ENCODE results near the gene FASLG.
A peak's percentile ranks its signal among the peaks of the same experiment; 100 is the strongest.
"Not testable (repeated sequence)": the region's sequence is repeated elsewhere in the genome, so short reads cannot be mapped to it uniquely, and the experiment has no call there.

The FASLG gene, protein sequence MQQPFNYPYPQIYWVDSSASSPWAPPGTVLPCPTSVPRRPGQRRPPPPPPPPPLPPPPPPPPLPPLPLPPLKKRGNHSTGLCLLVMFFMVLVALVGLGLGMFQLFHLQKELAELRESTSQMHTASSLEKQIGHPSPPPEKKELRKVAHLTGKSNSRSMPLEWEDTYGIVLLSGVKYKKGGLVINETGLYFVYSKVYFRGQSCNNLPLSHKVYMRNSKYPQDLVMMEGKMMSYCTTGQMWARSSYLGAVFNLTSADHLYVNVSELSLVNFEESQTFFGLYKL

DNA sequence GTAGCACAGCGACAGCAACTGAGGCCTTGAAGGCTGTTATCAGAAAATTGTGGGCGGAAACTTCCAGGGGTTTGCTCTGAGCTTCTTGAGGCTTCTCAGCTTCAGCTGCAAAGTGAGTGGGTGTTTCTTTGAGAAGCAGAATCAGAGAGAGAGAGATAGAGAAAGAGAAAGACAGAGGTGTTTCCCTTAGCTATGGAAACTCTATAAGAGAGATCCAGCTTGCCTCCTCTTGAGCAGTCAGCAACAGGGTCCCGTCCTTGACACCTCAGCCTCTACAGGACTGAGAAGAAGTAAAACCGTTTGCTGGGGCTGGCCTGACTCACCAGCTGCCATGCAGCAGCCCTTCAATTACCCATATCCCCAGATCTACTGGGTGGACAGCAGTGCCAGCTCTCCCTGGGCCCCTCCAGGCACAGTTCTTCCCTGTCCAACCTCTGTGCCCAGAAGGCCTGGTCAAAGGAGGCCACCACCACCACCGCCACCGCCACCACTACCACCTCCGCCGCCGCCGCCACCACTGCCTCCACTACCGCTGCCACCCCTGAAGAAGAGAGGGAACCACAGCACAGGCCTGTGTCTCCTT lies at the start of gene FASLG:
Gene FASLG (plus strand): TSS at position 233 of the 583 bp plus-strand sequence. CDS start 99 bp downstream, at position 332.
- DNase-seq, result no peak

DNA sequence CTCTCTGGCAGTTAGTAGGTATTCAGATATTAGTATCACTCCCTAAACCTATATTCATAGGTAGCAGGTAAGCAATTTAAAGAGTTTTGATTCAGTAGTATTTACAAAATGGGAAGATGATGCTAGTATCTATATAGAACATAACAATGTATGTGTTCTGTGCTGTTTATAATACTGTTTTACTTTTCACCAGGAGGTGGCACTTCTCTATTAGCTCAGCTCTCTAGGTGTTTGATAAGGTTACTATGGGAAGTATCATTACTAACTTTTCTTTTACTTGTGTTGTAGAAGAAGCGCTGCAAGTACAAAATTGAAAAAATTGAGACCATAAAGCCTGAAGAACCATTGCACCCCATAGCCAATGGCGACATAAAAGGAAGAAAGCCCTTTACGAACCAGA lies 49.4 kb upstream of the FASLG start:
- DNase-seq, result peak; percentile 27

DNA sequence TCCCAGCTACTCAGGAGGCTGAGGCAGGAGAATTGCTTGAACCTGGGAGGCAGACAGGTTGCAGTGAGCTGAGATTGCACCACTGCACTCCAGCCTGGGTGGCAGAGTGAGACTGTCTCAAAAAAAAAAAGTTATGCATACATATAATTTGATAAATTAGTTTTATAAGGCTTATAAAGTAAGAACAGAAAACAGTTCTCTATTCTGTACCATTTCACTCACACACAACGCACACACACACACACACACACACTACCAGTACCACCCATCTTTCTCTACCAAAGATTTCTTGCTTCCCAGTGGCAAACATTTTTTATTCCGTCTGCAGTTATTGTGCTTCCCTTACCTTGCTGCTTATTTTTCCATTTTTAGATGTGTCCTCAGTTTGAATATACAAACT lies 46.4 kb upstream of the FASLG start:
- DNase-seq, result no peak

DNA sequence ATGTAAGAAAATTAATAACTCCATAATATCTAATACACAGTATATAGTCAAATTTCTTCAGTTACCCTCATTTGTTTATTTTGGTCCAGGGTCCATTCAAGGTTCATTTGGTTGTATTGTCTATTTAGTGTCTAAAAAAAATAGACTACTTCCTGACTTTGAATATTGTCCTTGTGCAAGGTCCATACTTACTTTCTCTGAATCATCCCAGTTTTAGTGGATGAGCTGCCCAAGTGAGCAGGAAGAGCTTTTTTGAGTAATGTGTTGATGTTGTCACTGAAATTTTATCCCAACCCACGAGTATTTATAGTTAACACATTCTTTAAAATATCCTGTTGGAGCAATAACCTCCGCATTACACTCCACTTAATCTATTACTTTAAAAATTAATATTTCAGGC lies 45.6 kb upstream of the FASLG start:
- no peak for DNase-seq

DNA sequence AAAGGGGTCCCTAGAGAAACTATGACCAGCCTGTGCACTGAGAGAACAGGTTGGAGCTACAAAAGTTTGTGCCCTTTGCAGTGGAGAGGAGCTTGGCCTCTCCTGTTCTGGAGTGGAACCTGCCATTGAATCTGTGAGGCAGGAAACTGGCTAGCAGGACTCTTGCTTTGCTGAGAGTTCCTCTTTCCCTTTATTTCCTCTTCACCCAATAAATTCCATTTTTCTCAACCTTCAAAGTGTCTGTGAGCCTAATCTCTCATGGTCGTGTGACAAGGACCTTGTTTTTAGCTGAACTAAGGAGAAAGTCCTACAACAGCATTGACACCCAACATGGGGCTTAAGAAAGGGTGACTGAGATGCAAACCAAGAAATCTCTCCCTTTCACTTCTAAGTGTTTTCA lies 42.7 kb upstream of the FASLG start:
- no peak for DNase-seq

DNA sequence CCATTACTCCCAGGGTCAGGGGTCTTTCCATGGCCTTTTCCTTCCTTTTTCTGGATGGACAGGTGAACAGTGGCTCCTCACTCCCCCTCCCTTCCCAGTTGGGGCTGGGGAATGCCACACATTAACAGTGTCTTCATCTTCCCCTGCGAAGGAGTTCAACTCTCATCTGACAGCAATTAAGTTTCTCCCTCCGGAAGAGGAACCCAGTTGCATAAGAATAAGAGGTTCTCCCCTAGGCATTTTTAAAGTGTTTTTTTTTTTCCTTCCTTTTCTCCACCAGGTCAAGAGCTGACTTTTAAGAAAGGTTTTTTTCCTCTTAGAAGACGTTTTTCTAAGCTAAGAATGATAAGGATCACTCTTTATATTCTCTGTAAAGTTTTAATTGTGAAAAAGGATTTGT lies 42.3 kb upstream of the FASLG start:
- no peak for DNase-seq

DNA sequence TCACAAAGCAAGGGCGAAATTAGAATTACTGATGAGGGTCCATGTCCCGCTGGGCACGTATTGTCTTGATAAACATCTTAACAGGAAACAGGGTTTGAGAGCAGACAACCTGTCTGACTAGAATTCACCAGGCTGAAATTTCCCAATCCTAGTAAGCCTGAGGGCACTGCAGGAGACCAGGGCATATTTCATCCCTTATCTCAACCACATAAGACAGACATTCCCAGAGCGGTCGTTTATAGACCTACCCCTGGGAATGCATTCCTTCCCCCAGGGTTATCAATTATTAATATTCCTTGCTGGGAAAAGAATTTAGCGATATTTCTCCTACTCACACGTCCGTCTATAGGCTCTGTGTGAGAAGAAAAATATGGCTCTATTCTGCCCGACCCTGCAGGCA lies 38.3 kb upstream of the FASLG start:
- not testable (repeated sequence) for DNase-seq

DNA sequence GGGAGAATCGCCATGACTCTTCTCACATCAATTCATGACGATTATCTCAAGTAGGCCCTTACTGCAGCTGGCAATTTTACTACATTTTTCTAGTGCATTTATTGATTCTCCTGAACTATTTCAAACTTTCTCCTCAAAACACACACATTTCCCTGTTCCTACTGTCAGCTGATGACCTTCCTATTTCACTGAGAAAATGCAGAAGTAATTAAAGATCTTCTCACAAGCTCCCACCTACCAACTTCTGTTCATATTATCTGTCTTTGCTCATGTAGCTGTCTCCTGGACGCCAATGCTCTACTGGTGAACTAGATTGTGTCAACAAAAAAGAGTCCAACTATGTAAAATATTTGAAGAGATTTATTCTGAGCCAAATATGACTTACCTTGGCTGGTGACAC lies 36.4 kb upstream of the FASLG start:
- no peak for DNase-seq

DNA sequence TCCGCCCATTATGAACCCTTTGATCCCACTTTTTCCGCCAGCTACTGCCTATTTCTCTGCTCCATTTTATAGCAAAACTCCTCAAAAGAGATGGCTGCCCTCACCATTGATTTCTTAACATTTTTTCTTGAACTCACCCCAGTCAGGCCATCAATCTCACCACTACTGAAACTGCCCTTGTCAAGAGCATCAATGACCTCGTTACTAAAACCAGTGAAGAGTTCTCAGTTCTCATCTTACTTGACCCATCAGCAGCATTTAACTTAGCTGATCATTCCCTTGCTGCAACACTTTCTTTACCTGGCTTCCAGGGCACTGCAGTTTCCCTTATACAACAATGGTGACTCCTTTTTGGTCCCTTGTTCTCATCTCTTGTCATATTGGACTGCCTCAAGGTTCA lies 35.2 kb upstream of the FASLG start:
- DNase-seq, result no peak

DNA sequence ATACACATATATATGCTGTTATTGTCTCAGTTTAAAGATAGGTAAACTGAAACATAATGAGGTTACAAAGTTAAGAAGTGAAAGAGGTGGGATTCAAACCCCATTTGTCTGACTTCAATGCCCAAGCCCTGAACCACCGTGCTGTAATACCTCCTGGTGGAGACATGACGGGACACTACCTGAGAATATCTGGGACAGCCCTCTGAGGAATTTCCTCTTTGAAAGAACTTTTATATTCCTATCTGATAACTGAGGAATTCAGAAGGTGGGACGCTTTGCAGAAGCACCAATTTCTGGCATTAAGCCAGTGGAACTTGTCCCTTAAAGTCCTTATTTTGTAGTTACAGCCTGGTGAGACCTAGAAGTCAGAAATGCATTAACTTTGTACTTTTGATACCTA lies 32.1 kb upstream of the FASLG start:
- no peak for DNase-seq

DNA sequence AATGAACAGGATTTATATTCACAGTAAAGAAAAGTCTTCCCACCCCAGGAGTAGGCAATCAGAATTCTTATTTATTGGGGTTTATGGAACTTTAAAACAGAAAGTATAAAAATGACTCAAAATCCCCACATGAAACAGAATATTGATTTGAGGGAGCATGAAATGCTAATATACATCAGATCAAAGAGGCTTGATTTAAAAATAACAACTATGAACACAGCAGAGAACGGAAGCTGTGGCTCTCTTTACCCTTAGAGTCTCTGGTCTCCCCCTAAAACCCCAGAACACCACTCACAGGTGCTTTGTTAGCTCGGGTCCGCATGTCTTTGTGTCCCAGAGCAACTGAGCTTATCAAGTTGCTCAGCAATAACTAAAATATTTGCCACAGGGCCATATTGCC lies 31.2 kb upstream of the FASLG start:
- DNase-seq, result no peak

DNA sequence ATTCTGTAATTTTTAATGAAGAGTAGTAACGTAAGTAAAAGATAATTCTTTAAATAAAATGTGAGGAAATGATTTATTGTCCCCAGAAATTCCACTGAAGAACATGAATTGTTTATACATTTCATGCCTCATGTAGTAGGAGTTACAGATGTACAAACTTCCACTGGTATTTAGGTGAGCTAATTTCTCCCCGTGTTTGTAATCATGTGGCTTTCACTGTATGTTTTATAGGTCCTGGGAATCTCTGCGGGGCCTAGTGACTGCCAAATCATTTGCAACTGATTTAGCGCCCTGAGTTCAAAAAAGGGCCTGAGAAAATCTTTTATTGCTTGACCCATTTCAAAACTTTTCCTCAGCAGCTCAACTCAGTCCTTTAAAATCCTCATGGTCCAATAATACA lies 30.5 kb upstream of the FASLG start:
- no peak for DNase-seq

DNA sequence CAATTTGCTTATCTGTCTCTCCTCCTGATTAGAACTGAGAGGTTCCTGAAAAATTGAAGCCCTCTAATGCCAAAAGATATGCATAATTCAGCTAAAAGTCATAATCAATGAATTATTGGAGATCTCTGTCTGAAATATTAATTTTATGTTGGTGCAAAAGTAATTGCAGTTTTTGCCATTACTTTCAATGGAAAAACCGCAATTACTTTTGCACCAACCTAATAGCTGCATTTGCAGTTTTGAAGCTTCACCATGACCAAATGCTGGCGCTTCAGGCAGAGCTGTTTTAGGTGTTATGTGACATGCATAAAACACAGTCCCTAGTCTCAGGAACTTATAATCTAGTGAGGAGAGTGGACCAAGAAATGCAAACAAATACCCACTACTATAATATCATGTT lies 29.7 kb upstream of the FASLG start:
- no peak for DNase-seq

DNA sequence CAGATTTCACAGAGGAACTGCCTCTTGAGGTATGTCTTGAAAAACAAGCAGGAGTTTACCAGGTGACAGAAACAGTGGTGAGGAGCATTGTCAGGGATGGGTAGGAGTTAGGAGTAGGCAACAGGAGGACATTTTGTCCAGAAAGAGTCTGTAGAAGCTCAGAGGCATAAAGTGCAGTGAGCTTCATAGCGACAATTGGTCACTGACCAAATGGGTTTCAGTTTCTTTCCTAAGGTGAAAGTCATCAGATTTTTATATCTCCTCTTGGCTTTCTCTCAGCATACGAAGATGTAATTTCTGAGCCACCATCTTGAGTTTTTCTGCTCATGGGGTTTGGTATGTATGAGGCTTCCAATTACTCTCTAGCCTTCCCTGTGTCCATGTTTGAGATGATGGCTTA lies 29.3 kb upstream of the FASLG start:
- DNase-seq, result no peak

DNA sequence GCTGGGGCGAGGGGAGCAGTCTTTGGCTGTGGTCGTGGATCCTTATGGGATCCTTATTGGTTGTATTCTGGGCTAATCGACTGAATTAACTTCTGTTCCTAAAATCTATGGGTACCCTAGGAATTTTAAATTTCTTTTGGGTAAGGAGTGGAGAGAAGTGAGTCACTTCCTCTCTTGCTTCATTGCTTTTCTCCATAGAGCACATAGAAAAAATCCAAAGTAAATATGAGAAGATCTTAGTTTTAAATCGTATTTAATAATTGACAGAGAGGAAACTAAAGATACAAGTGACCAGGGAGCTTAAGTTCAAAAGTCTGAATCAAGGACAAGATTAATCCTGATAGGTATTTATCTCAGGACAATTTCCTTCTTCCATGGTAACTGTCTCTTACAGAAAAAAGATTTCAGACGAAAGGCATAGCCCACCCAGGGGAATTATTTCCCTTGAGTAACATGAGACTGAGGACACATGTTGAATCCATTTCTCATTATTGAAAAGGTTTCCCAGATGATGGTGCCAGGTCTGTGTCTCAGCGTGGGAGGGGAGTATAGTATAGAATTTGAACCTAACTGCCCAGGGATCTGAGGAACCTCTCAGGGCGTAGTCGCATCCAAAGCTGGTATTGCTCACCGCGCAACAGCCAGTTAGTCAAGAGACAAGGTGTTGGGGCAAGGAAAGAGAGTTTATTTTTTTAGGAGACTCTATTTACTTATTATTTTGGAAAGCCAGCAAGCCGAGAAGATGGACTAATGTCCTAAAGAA lies 28.7 kb upstream of the FASLG start:
- DNase-seq, result no peak

DNA sequence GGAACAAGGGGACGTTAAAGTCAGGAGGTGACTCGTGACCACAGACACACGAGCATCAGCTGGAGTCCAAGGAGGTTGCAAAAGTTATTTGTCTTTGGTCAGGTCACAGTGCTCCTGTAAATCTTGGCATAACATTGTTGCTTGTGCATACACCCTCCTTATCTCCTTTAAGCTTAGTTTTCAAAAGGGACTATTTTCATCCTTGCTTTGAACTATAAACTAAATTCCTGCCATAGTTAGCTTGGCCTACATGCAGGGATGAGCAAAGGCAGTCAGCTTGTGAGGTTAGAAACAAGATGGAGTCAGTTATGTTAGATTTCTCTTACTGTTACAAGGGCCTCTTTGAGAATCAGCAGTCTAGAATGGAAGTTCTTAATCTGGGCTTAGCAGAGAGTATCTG lies 28.0 kb upstream of the FASLG start:
- DNase-seq, result no peak

DNA sequence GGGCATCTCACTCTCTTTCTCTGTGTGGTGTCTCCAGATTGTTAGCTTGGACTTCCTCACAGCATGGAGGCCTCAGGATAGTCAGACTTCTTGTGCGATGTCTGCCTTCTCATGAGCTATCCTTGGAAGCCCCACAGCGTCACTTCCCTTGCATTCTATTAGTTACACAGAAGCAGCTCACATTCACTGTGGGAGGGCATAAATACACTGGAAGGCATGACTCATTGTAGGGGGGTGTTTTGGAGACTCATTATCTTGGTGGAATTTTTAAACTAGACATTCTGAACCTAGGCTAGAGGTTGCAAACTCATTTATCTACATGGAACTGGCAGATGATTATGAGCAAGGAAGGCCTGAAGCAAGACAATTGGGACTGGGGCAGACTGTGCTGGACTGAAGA lies 21.4 kb upstream of the FASLG start:
- DNase-seq, result no peak

DNA sequence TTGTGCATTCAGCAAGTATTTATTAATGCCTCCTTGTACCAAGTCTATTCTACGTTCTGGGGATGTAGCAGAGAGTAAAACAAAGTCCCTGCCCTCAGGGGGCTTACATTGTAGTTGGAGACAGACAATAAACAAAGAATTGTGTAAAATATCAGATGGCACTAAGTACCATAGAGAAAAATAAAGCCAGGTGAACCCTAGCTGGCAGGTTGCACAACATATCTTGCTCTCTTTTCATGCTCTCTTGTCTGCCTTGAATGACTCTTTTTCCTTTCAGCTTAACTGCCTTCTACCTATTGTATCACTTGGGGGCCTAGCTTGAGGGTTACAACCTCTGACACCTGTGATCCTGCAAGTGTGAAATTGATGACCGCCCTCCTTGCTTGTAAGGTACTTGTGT lies 20.7 kb upstream of the FASLG start:
- DNase-seq, result no peak

DNA sequence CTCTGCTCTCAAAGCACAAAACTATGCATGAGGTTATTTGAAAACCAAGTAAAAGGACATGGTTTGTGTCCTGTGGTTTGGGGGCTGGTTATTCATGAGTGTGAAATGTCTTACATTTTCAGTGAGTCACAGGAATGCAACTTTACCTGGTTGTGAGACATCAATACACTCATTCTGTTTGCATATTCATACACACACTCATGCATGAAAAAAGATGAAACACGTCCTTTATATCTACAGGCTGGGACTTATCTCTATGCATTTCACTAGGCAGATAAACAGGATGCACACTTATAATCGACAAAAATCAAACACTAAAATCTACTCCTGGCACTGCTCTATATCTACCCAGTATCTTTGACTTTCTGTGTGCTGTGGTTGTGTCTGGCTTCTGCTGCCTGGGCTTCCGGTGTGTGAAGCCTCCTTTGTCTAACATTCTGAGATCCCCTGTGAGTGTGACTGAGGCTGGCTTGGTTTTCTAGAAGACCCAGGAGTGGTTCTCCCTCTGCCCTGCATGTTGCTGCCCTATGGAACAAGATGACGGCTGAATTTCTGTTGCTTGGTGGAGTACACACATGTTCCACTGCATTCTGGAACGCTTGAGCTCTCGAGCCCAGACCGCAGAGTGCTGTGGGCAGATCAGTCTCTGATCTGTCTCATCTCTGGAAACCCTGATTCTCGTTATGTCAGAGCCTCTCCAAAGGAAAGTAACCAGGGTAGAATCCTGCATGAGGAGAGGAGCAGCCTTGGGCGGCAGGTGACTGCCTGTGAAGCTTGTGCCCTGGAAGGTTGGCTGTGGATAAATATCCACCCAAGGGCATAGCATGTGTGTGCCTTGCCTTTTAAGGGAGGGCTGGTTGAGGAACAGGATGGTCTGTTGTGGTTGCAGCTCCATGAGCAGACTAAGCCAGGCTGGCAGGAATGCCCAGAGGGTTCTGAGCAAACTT lies 19.7 kb upstream of the FASLG start:
- peak; percentile 86 for DNase-seq

DNA sequence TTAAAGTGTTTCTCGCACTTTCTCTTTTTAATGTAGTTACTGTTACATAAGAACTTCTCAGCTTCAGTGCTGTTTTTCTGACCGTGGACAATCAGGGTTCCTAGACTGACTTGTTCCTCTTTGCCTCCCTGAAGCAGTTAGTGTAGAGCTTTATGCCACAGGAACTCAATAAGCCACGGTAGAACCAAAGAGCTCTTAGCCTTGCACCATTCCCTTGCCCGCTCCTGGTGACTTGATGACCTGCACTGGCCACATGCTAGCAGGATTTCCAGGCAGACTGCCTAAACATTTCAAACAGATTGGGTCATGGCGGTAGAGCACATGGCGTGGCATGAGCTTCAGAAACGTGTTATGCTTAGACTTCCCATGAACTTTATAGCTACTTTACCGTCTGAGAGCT lies 18.8 kb upstream of the FASLG start:
- no peak for DNase-seq

DNA sequence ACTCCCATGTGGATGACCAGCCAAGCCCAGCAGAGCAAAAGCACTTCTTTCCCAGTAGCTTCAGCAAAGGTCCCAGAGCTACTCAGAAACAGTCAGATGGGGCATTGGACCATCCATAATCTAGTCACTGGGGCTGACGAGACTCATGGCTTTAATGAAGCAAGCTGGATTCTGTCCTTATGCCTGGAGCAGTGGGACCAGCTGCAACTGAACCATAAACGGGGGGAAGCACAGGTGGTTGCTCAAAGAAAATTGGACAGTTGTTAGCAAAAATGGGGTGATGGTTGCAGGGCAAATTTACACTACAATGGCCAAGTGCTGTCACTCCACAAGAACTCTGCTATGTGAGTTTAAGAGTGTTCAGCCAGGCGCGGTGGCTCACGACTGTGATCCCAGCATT lies 17.4 kb upstream of the FASLG start:
- DNase-seq, result no peak

DNA sequence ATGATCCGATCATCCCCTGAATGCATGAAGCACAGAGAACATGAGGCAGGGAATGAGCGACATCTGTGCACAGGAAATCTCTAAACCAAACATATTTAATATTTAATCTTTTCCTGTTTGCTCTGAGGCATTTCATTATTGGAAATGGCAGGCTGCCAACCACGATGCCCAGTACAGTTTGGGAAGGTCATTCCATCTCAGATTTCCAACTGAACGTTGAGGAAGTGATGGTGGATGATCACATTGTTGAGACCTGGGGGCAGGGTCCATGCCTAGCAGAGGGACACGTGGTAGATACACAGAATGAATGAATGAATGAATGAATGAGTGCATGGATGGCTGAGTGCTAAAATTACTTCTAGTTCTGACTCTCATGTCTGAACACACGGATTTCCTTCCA lies 15.9 kb upstream of the FASLG start:
- no peak for DNase-seq

DNA sequence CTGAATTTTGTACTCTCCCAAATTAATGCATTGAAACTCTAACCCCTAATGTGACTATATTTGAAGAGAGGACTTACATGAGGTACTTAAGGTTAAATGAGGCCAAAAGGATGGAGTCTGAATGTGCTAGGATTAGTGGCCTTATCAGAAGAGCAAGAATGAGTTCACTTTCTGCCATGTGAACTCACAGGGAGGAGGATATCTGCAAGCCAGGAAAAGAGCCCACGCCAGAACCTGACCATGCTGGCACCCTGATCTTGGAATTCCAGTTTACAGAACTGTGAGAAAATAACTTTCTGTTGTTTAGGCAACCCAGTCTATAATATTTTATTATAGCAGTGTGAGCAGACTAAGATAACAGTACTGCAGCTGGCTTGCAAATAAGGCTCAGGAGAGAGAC lies 12.2 kb upstream of the FASLG start:
- DNase-seq, result no peak

Measured in NCI-H526 treated with DMSO at 0.1 percent for 48 hours (cell line).